NCI-H460 (cell line): ENCODE measurements around the gene CLEC12A. TPM values are rescaled to one million over a fixed set of nuclear protein-coding genes. Genes with fewer than 3 reads are reported as not detected.
"Not testable (repeated sequence)": the region's sequence is repeated elsewhere in the genome, so short reads cannot be mapped to it uniquely, and the experiment has no call there.

ENCODE experiments used
- DNase-seq: peaks from one replicate; pipeline ENCODE4 v3.0.0-alpha.2; 2016; ENCODE audit warnings: low read depth; ENCODE audit errors: extremely low read depth
- polyA plus RNA-seq: library from polyadenylated mRNA; depleted of rRNA; stranded (reverse); fragments of >200 nt; gene quantifications from 2 replicates; pipeline ENCODE4 v1.2.3, GENCODE V29; 2014; cell fraction: nucleus; rRNA removed
- total RNA-seq: library from RNA; depleted of rRNA; stranded (reverse); fragments of >200 nt; shearing (Covaris generic); gene quantifications from 2 replicates; pipeline ENCODE4 v1.2.3, GENCODE V29; 2014; rRNA removed

CLEC12A gene
- total RNA-seq, result not detected in 2 replicates
- not detected in 2 replicates for polyA plus RNA-seq

GRCh38 chr12:9971181-9971580, at the start of gene CLEC12A:
Gene CLEC12A, plus strand, starts transcription at chr12:9971409. Its CDS starts 188 bp downstream, at chr12:9971597.
- no peak for DNase-seq

DNA sequence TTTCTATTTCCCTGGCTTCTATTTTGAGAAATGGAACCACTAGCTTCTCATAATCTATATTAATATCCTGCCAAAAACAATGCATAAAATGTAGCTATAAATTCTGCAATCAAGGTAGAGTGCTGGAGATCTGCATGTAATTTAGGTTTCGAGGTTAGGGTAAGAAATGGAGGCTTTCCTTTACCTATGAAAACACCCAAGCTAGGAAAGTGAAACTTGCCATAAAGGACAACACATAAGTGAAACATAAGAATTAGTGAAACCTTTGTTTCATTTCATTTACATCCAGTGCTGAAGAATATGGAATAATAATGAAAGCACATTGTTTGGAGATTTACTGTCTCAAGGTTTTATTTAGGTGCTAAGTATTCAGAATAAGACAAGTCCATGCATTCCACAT, 48.8 kb upstream of the CLEC12A start:
- DNase-seq, result no peak

DNA sequence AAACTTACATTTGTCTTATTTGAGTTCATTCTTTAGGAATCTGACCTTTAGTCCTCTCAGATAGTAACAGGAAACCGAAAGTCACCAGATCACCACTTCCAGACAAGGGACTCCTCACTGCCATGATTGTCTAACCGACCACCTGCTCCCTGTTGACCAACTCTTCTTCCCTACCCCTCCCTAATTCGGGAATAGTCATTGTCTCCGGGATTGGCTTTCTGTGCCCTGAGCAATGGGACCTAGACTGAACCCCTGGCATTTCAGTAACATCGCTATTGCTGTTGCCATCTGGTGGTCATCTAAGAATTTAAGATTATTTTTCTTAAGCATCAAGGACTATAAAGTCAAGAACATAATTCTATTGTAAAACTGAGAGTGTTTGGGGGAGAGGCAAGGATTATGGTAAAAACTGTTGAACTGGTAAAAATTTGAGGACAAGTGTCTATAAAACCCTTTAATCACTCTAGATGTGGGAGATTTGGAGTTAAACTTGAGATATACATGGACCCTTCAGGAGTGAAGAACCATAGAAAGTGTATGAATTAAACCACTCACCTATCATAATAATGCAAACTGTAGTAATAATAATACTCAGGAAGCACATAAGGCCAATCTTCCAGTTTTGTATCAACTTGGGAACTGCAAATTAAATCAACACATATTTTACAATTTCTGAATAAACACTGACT, 45.4 kb upstream of the CLEC12A start:
- DNase-seq, result peak; percentile 19

DNA sequence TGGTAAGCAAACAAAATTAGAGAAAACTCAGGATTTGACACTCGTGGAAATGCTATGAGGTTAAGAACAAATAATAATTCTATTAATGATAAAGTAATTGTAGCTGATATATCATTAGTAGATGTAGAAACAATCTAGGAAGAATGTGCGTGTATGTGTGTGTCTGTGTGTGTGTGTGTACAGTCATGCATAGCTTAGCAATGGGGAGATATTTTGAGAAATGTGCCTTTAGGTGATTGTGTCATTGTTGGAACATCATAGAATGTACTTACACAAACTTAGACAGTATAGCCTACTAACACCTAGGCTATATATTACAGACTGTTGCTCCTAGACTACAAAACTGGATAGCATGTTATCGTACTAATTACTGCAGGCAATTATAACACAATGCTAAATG, 44.3 kb upstream of the CLEC12A start:
- no peak for DNase-seq

- DNase-seq, result no peak
Observed at GRCh38 chr12:9928607-9929006, 42.6 kb upstream of the CLEC12A start.

- DNase-seq, result no peak
Observed at GRCh38 chr12:9931245-9931644, 40.0 kb upstream of the CLEC12A start.

DNA sequence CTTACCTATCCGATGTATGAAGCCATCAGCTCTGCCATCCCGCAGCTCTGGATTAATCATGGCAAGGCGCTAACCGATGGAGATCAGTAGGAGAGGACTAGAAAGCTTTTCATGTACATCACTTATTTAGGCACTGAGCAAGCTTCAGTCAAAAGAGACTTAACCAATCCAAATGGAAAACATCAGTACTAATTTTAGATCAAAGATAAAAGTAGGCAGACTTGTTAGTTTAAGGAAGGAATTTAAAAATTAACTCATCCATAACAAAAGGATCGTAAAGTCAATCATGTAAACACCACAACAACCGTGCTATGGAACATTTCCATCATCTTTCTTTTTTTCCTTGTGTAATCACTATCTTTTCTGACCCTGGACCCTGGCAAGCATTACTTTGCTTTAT, 38.9 kb upstream of the CLEC12A start, which contains the start of gene CLEC2A:
Gene CLEC2A, minus strand, starts transcription at position 101 of the 400 bp plus-strand sequence. Its CDS starts 41 bp downstream, at position 60.
- no peak for DNase-seq

GRCh38 chr12:9933958-9934357, 37.3 kb upstream of the CLEC12A start:
- DNase-seq, result no peak

- DNase-seq, result no peak
Observed at GRCh38 chr12:9935026-9935425, 36.2 kb upstream of the CLEC12A start.

- no peak for DNase-seq
Observed at GRCh38 chr12:9936591-9936990, 34.6 kb upstream of the CLEC12A start.

GRCh38 chr12:9940375-9940774, 30.8 kb upstream of the CLEC12A start:
- peak; percentile 1 for DNase-seq

- no peak for DNase-seq
Observed at GRCh38 chr12:9941838-9942237, 29.4 kb upstream of the CLEC12A start.

DNA sequence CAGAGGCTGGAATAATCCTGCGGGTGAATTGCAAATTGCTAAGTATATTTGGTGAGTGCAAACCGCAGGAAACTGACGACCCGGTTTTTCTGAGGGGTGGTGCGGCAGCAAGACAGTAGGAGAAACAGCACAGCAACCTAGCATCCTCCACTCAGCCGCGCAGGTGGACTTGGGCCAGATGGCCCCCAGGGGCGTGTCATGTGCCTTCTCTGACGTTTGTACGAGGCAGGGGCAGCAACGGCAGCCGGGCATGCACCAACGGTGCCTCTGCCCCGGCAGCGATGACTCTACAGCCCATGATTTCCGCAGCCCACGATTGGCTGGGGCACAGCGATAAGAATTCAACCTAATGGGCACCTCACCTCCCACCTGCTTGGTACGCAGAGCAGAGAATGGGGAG, 28.0 kb upstream of the CLEC12A start:
- no peak for DNase-seq

GRCh38 chr12:9944391-9944790, 26.8 kb upstream of the CLEC12A start:
- DNase-seq, result no peak

DNA sequence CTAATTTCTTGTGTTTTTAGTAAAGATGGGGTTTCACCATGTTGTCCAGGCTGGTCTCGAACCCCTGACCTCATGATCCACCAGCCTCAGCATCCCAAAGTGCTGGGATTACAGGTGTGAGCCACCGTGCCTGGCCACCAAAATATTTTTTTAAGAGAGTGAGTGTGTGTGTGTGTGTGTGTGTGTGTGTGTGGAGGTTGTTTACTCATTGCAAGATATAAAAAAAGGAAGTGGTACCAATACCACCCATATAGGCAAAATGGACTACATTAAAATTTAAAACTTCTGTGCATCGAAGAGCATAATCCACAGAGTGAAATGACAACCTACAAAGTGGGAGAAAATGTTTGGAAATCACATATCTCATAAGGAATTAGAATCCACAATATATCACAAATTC, 23.5 kb upstream of the CLEC12A start:
- DNase-seq, result no peak

DNA sequence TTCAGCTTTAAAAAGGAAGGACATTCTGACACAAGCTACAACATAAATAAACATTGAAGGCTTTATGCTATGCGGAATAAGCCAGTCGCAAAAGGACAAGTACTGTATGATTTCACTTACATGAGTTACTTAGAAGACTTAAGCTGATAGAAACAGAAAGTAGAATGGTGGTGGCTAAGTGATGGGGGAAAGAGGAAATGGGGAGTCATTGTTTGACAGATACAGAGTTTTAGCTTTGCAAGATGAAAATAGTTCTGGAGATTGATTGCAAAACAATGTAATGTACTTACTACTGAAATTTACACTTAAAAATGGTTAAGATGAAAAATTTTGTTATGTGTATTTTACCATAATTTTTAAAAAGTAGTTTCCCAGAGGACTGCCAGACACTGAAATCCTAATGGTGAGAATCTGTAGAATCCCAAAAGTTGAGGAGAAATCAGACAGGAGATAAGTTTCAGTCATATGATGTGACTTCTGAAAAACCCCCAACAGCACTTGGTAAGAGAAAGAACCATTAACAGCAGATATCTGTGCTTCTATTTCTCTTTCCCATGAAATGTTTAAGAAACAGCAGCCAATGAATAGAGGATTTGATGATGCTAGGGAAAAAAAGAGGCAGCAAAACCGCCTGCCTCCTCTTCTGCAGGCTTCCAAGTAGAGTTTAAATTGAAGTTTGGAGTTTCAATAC, 22.5 kb upstream of the CLEC12A start:
- no peak for DNase-seq

GRCh38 chr12:9951026-9951675, 20.1 kb upstream of the CLEC12A start:
- DNase-seq, result no peak

- not testable (repeated sequence) for DNase-seq
Observed at GRCh38 chr12:9952954-9953729, 18.1 kb upstream of the CLEC12A start.

- DNase-seq, result no peak
Observed at GRCh38 chr12:9957834-9958233, 13.4 kb upstream of the CLEC12A start.

DNA sequence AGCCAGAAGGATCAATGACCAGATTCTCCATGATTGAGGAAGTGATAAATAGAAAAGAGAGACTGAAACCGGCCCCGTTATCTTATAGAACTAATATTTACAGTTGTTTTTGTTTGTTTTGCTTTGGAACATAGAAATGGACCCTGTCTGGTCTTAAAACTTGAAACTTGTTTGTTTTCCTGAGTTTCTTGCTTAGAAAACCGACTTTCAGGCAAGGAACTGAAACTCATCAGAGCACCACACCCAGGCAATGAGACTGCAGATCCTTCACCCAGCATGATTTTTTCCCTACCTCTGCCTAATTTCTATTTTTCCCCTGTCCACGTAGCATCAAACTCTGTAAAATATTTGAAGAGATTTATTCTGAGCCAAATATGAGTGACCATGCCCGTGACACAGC, 10.6 kb upstream of the CLEC12A start:
- no peak for DNase-seq

GRCh38 chr12:9961106-9961505, 10.1 kb upstream of the CLEC12A start:
- no peak for DNase-seq
